ENCODE measurements around the gene KRT16.
"Not testable (repeated sequence)": the region's sequence is repeated elsewhere in the genome, so short reads cannot be mapped to it uniquely, and the experiment has no call there.

The KRT16 gene

DNA sequence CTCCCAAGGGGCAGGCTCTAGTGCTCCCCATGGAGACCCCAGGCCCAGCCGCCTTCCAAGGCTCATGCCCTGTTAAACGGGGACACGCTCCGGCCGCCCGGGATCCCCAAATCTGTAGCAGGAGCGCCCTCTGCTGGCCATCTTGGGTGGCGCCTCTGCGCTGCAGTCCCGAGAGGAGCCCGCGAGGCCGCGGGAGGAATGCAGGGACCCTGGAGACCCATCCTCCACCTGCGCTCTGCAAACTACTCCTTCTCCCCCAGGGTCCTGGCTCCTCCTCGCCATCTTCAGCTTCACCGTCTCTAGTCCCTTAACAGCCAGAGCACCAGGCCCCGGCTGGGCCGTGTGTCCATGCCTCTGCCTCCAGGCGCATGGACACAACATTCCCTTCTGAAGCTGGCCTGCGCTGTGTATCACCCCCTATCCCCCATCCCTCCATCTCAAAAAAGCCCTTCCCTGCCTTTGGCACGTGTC, 35.4 kb upstream of the KRT16 start:
- no peak for DNase-seq (ENCODE audit: low read depth, low spot score)

DNA sequence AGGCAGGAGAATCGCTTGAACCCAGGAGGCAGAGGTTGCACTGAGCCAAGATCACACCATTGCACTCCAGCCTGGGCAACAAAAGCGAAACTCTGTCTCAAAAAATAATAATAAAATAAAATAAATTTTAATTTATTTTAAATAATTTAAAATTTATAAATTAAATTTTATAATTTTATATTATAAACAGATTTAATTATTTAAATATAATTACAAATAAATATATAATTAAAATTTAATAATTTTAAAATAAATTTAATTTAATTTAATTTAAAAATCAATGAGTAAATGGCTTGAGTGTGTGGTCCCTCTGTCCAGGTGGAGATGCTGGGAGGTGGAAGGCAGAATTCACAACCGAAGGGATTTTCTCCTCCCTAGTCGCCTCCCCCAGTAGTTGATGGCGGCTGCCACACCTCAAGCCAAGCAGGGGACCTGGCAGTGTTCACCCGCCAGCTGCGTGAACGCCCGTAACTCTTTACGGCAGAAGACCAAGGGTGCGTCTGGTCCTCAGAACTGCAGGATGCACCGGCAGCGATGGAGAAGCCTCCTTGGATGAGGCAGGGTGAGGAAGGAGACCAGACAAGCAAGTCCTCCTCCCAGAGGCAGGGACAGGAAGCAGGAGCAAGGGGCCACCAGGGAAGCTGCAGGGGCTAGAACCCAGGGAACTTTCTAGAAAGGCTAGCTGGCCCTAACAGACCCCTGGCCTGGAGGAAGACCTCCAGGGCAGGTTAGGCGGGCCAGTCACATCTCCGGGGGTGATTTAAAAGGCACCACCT, 34.7 kb upstream of the KRT16 start:
- no peak for DNase-seq (ENCODE audit: low read depth, low spot score)

DNA sequence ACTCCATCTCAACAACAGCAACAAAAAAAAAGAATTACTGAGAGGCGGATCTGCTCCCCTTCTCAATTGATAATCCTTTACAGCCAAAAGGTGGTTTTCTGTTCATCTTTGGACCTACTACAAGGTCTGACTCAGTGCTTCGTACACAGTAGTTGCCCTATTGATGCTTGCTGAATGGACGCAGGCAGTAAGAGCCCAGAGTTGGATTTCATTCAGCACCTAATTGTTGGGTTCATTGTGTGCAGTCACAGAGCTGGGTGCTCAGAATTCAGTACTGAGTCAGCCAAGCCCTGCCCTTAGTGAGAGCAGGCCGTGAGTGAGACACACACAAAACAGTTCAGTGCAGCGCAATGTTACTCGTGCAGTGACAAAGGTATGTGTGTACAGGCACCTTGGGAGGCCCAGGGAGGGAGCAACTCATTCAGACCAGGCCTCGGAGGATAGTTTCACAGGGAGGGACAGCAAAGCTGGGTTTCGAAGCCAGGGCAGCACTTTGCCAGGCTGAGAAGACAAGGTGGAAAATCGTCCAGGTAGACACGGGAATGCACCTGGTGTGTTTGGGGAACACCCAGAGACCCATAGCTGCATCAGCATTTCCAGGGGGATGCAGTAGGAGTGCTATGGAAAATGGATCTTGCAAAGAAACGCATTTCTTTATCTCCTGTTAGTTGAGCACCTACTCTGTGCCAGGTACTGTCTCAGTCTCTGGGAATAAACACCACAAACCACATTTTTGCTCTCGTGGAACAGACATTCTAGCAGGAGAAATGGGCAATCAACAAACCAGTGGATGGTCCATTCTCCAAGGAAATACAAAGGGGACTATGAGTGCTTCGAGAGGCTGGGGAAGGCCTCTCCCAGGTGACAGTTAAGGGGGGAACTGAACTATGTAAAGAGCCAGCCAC, 29.9 kb upstream of the KRT16 start:
- DNase-seq (ENCODE audit: low read depth, low spot score), result no peak

DNA sequence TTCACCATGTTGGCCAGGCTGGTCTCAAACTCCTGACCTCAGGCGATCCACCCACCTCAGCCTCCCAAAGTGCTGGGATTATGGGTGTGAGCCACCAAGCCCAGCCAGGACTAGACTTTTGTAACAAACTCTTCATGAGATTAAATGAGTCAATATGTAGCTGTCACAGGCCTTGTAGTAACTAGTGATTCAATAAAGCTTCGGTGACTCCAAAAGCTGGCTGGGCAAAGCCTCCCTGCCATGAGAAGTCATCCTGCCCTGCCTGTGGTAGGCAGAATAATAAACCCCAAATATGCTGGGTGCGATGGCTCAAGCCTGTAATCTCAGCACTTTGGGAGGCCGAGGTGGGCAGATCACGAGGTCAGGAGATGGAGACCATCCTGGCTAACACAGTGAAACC, 28.0 kb upstream of the KRT16 start:
- DNase-seq (ENCODE audit: low read depth, low spot score), result not testable (repeated sequence)

DNA sequence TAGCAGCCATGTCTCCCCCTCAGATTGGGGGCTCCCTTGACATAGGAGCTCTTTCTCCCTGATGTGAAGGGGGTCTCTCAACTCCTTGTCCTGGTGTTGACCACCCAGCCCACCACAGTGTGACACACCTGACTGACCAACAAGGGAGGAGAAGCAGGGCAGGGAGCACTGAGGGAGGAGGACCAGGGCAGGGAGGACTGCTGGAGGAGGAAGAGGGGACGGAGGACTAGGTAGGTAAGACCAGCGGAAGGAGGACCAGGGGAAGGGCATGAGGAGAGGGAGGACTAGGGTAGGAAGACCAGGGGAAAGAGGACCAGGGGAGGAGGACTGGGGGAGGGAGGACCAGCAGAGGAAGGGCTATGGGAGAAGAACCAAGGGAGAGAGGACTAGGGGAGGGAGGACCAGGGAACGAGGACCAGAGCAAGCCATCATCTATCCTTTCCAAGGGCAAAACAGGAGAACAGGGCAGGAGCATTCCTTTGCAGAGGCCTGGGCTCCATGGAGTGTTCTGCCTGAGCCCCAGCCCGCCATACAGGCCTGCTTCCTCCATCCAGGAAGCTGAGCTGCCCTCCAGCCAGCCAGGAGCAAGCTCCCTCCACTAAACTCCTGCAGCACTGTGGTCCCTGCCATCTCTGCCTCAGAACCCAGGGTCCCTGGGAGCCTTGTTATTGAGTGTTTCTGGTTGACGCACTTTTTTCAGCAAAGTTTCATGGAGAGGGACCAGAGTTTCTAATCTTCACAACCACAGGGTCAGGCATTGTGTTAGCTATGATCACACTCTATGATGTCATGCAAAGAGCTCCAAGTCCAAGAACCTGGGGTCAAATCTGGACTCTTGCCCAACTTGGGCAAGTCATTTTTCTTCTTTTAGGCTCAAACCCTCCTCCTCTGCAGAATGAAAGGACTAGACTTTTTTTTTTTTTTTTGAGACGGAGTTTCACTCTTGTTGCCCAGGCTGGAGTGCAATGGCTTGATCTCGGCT, 27.2 kb upstream of the KRT16 start:
- DNase-seq (ENCODE audit: low read depth, low spot score), result no peak

DNA sequence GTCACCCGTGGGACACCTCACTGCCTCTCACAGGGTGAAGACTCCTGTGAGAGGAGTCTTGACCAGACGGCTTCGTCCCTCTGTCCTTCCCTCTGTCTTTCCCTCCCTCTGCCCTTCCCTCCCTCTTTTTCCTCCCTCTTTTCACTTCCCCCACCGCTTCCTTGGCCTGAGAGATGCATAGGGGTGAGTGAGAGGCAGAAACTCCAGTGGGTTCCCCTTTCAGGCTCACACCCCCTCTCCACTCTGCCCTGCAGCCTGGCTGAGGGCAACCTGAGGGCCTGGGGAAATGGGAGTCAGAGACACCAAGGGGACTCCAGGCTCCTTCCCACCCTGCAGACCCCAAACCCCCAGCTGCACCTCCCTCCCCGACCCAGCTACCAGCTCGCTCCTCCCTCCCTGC, 26.4 kb upstream of the KRT16 start:
- DNase-seq (ENCODE audit: low read depth, low spot score), result no peak

DNA sequence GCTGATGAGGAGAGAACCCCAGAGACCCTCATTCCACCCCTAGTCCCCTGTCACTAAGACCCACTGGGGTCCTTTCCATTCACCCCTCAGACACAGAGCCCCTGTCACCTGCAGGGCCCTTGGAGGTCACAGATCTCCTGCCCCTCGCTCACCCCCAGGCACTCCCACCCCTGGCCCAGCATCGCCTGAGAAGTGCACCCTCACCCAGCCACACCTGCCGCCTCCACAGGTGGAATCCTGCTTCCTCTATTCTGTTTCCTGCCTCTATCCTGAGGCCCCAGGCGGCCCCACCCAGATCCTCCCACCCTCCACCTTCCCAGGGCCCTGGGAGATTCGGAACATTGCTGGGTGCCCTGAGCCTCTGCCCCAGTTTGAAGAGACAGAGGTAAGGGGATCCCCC, 25.6 kb upstream of the KRT16 start:
- no peak for DNase-seq (ENCODE audit: low read depth, low spot score)

DNA sequence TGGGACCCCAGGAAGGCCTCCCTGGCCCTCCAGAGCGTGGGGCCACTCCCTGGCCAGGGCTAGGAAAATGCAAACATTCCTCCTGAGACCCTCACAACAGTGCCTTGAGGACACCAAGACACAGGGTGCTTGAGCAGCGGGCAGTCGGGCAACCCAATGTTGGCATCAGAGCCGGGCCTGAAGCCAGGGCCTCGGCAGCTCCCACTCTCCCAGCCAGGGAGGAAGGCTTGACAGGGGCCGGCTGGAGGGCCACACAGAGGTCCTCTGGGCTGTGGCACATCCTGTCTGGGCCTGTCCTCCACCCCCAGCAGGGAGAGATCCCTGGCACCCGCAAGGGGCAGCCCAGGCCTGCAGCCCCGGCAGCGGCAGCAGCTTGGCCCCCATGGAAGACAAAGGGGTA, 24.1 kb upstream of the KRT16 start:
- no peak for DNase-seq (ENCODE audit: low read depth, low spot score)

DNA sequence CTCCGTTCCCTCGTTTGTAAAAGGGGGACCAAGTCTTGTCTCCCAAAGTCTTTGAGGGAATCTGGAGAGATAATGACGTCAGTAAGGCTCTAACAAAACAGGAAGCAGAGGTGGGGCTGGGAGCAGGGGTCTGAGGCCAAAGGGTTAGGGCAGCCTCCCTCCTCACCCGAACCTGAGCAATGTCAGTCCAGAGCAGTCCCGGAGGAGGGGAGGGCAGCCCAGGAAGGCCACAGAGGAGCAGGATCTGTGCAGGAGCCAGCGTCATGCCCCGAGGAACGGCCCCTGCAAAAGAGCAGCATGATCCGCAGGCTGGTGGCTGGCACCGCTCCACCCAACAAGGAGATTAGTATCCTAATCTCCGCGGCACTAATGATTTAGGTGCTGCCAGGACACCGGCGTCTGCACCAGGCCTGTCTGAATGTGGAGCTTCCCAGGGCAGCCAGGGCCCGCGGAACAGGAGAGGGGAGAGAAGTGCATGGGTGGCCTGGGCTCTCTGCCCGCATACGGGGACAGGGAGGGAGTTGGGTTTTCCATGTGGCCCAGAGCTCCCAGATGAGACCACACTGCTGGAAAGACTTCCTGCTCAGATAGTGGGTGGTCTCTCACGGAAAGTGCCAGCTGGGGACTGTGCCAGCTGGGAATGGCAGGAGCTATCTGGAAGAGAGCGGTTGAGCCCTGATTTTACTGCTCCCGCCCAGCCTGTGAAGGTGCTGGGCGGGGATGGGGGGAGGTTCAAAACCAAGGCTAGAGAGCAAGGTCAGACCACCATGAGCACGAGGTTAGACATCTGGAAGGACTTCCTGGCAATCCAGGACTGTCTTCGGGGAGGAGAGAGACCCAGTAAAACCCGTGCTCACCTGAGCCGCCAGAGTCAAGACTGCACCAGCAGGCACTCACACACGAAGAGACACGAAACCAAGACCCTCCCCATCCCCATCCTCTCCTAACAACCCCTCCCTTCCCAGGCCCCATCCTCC, 22.8 kb upstream of the KRT16 start:
- no peak for DNase-seq (ENCODE audit: low read depth, low spot score)

DNA sequence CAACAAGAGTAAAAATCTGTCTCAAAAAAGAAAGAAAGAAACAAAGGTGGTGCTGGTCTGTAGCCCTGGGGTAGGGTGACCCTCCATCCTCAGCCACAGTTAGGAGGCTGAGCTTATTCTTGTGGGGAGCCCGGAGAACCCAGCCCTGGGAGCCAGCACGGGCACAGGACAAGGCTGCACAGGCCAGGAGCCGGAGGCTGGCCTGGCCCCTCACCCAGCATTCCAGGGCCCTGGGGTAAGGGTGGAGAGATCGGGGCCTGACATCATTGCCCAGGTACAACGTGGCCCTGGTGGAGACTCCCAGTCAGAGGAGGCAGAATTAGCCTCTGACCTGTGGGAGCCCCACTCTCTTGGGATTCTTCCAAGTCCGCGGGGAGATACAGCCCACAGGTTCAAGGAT, 22.1 kb upstream of the KRT16 start:
- DNase-seq (ENCODE audit: low read depth, low spot score), result no peak

DNA sequence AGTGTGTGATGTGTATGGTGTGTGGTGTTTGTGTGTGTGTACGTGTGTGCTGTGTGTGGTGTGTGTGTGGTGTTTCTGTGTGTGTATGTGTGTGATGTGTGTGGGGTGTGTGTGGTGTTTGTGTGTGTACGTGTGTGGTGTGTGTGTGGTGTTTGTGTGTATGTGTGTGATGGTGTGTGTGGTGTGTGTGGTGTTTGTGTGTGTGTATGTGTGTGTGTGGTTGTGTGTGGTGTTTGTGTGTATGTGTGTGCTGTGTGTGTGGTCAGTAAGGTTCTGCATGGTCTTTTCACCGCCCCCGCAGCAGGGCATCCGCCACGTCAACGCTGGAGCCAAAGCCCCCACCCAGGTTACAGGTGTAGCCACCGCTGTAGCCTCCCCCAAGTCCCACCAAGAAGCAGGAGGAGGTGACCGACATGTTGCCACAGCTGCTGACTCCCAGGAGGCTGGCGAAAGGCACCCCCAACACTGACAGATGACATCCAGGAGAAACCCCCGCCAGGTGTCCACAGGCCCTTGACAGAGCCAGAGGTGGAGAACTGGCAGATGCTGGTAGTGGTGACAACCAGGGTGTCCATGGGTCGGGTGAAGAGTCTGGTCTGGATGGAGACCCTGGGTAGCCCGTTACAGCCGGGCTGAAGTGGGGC, 21.1 kb upstream of the KRT16 start:
- no peak for DNase-seq (ENCODE audit: low read depth, low spot score)

DNA sequence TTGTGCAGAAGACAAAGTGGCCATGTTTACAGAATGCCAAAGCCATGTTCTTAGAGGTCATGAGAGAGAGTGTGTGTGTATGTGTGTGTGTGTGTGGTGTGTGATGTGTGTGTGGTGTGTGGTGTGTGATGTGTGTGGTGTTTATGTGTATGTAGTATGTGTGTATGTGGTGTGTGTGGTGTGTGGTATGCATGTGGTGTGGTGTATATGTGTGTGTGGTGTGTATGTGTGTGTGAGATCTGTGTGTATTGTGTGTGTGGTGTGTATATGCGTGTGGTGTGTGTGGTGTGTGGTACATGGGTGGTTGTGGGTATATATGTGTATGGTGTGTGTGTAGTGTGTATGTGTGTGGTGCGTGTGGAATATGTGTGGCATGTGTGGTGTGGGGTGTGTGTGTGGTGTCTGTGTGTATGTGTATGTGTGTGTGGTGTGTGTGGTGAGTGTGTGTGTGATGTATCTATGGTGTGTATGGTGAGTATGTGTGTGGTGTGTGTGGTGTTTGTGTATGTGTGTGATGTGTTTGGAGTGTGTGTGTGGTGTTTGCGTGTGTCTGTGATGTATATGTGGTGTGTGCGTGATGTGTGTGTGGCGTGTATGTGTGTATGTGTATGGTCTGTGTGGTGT, 20.0 kb upstream of the KRT16 start:
- no peak for DNase-seq (ENCODE audit: low read depth, low spot score)

DNA sequence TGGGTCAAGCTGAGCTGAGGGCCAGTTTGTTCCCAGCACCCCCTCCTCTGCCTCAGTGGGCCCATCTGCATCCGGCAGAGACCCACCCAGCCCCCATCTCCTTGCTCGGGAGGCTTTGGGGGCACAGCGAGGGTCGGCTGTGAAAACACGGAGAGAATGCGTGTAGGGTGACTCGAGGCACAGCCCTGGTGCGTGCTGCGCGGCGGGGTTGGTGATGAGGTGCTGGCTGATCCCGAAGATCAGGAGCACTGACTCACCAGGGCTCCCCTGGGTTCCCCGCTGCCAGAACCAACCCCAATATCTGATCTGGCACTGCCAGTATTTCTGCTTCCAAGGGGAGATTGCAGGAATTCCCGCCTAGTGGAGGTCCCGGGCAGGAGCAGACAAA, 19.3 kb upstream of the KRT16 start:
- DNase-seq (ENCODE audit: low read depth, low spot score), result no peak

DNA sequence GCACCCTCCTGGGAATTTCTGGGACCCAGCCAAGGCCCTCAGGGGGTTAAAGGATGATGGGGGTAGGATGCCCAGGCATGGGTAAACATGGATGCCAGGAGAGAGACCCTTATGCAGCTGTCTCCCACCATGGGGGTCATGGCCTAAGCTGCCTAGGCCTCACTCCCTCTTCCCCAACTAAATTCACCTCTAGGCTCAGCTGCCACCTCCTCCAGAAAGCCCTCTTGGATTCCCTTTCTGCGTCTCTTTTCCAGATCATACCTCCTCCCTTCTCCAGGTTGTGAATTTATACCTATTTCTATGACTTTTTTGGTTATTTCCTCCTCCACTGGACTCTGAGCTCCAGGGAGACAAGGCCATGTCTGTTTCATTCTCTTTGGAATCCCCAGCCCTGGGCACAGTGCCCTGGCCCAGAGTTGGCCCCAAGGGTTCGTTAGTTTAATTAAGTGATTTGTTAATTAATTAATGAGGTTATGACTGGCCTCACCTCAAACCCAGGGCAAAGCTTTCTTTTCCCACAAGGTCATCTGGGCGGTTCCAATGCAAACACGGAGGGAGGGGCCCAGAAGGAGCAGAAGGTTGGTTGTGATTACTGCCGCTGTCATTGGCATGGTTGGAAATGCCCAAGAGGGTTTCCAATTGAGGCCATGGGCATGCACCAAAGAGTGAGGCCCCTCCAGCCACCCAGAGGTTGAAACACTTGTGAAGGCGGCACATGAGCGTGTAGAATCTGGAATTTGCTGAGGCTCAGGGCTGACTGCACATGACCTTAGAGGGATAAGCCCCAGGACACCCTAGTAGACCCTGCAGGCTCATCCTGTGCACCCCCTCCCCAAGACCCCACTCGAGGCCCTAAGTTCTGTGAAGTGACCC, 18.7 kb upstream of the KRT16 start:
- DNase-seq (ENCODE audit: low read depth, low spot score), result no peak

DNA sequence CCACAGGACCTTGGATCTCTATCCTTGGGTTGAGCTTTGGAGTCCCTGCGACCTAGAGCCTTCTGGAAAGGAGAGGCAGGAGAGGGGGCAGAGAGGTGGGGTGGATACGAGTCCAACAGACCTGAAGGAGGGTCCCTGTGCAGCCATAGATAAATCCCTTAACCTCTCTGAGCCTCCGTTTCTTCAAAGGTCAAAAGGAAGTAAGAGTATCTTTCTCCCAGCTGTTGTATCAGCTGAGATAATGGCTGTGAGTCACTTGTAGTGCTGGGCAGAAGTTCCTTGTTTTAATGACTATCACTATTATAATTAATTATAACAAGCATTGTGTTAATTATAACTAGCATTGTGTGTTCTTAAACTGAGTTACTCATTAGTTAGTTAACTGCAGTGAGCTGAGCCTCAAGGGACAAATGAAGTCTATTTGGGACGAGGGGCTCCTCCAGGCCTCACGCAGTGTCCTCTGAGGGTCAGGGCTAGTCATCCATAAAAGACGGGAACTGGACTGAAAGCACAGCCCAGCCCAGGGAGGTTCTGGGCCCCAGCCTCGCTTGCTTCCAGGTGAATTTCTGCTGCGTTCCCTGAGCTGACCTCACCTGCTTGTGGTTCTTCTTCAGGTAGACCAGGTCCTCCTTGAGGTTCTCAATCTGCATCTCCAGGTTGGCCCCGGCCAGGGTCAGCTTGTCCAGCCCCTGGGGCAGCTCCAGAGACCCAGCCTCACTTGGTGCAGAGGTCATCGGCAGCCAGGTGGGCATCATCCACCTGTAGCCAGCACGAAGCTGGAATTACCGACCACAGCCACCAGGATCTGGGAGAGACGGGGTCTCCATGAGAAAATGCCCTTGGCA, 17.5 kb upstream of the KRT16 start:
- no peak for DNase-seq (ENCODE audit: low read depth, low spot score)

DNA sequence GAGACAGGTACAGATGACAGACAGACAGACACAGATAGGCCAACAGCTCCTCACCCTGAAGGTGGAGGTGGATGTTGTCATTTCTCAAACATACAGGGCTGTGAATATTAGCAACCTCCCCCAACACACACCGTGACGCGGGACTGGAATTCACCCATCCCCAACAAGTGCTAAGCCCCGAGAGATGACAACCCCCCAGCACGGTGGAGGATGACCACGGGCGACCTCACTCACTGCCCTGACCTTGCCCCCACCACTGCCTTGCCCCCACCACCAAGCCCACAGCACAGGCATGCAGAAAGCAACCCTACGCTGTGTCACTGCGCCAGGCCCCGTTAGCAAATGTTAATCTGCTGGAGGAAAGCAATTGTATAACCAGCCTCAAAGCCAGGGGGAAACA, 16.7 kb upstream of the KRT16 start:
- DNase-seq (ENCODE audit: low read depth, low spot score), result no peak

DNA sequence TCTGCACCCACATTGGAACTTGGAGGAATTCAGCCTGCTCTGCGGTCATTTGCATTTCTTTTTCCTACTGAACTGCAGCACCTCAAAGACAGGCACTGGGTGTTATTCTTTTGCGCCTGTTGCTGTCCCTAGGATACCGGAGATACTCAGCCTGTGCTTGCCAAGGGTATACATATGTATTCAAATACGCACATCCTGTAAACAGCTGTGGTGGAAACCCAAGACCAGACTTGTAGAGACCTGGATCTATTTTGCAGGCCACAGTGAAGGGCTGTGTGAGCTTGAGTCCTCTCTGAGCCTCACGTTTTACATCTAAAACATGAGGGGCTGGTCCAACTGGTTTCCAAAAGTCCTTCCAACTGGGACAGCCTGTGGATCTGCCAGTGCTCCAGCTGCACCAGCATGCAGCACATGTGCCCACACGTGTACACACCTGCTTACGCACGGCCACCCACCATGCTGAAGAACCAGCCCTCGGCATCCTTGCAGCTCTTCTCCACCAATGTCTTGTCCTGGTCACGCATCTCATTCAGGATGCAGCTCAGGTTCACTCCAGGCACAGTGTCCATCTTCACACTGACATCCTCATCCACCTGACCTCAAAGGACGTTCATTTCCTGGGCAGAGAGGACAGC, 16.2 kb upstream of the KRT16 start:
- not testable (repeated sequence) for DNase-seq (ENCODE audit: low read depth, low spot score)
